Osteocyte (in vitro differentiated cells): ENCODE measurements around the gene CHPT1. TPM values are rescaled to one million over a fixed set of nuclear protein-coding genes. Genes with fewer than 3 reads are reported as not detected.

ENCODE experiments used
- DNase-seq: peaks from one replicate; pipeline ENCODE4 v3.0.0; 2021; ENCODE audit warnings: mixed read lengths; ENCODE audit not compliant: unreplicated experiment; ENCODE audit errors: extremely low spot score
- H3K27ac Mint-ChIP-seq: one replicate; pipeline ENCODE4 v1.8.0; 2021; ENCODE audit warnings: mild to moderate bottlenecking, mixed read lengths; ENCODE audit not compliant: unreplicated experiment
- H3K27me3 Mint-ChIP-seq: one replicate; pipeline ENCODE4 v1.8.0; 2021; ENCODE audit warnings: mixed read lengths; ENCODE audit not compliant: unreplicated experiment
- H3K36me3 Mint-ChIP-seq: one replicate; pipeline ENCODE4 v1.8.0; 2021; ENCODE audit warnings: mixed read lengths; ENCODE audit not compliant: unreplicated experiment
- H3K4me1 Mint-ChIP-seq: one replicate; pipeline ENCODE4 v1.8.0; 2021; ENCODE audit warnings: mixed read lengths; ENCODE audit not compliant: unreplicated experiment
- H3K4me3 Mint-ChIP-seq: one replicate; pipeline ENCODE4 v1.8.0; 2021; ENCODE audit warnings: mild to moderate bottlenecking, moderate library complexity, mixed read lengths; ENCODE audit not compliant: unreplicated experiment
- H3K9me3 Mint-ChIP-seq: one replicate; pipeline ENCODE4 v1.8.0; 2021; ENCODE audit warnings: mixed read lengths; ENCODE audit not compliant: unreplicated experiment
- total RNA-seq: library from RNA; stranded (reverse); gene quantifications from 2 replicates; pipeline ENCODE4 v1.2.1, GENCODE V29; 2021
- TF ChIP-seq, protein P1 (sequence below): fragments of 200-600 bp; sonication (generic); IDR thresholded peaks from 2 replicates; pipeline ENCODE4 v1.5.0; 2021; ENCODE audit warnings: antibody characterized with exemption, mild to moderate bottlenecking, moderate library complexity

Gene CHPT1
- total RNA-seq, 1 donor from 2014 or later: 26.7 TPM

DNA sequence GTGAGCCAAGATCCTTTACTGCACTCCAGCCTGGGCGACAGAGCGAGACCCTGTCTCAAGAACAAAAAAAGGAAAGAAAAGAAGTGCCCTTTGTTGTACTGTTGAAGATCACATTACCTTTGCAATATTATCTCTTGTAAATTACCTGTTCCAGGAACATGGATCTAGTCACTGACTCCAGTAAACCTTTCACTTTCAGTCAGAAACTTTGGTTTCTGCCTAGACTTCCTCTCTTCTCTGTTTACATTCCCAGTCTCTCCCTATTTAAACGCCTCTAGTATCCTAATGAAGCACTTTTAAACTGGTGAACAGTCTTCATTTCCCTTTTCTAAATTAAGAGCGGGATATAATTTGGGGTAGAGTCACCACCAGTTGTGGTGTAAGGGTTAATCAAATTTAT lies 12.8 kb downstream of the CHPT1 start:
- H3K27me3 Mint-ChIP-seq: no peaks in the 10 kb centered on the region
- no peaks in the 10 kb centered on the region for H3K36me3 Mint-ChIP-seq
- H3K4me3 Mint-ChIP-seq: no peak overlapping the region
- TF ChIP-seq, protein P1, sequence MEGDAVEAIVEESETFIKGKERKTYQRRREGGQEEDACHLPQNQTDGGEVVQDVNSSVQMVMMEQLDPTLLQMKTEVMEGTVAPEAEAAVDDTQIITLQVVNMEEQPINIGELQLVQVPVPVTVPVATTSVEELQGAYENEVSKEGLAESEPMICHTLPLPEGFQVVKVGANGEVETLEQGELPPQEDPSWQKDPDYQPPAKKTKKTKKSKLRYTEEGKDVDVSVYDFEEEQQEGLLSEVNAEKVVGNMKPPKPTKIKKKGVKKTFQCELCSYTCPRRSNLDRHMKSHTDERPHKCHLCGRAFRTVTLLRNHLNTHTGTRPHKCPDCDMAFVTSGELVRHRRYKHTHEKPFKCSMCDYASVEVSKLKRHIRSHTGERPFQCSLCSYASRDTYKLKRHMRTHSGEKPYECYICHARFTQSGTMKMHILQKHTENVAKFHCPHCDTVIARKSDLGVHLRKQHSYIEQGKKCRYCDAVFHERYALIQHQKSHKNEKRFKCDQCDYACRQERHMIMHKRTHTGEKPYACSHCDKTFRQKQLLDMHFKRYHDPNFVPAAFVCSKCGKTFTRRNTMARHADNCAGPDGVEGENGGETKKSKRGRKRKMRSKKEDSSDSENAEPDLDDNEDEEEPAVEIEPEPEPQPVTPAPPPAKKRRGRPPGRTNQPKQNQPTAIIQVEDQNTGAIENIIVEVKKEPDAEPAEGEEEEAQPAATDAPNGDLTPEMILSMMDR: no peak
- no peaks in the 10 kb centered on the region for H3K9me3 Mint-ChIP-seq
- DNase-seq: no peak
- H3K27ac Mint-ChIP-seq: no peak overlapping the region
- peaks cover 17% of the 10 kb centered on the region for H3K4me1 Mint-ChIP-seq

DNA sequence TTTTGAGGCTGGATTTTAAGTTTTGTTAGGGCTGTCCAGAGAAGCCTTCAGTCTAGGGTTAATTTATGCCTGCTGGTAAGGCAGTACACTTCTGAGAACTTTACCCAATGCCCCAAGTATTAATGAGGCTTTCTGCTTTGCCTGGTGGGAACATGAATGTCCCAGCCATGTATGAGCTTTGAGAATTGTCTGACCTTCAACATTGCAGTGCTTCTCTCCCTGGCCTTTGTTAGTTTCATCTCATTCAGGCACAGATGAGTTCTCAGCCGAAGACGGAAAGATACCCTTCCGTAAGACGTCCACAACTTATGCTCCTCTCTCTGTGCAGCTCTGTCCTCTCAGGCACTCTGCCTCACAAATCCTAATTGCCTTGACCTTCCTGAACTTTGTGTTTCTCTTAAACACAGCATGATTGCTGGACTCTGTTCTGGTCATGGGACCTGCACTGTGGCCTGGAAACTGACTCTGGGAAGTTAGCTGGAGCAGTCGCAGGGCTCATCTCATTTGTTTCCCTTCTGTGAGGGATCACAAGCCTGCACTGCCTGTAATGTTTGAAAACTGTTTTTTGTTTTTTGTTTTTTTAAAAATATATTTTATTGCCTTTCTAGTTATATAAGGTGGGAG lies 15.7 kb downstream of the CHPT1 start:
- TF ChIP-seq, protein P1: no peak
- Mint-ChIP-seq H3K27me3 (no peaks in the 10 kb centered on the region), H3K36me3 (no peaks in the 10 kb centered on the region), H3K9me3 (no peaks in the 10 kb centered on the region), H3K4me3 (no peak overlapping the region), H3K27ac (peak overlapping the region; percentile 36), H3K4me1 (peaks cover 17% of the 10 kb centered on the region)
- DNase-seq: no peak

DNA sequence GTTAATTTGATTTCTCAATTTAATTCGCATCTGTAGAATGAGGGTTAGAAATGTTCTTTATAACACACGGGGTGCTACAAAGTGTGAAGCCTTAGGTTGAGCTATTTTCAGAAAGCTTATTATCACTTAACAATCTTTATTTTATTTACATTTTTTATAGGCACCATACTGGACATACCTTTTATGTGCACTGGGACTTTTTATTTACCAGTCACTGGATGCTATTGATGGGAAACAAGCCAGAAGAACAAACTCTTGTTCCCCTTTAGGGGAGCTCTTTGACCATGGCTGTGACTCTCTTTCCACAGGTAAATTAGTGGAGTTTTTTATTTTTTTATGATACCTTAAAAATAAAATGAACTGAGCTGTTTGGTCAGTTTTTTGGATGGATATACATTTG lies 16.5 kb downstream of the CHPT1 start:
- no peaks in the 10 kb centered on the region for H3K36me3 Mint-ChIP-seq
- H3K27me3 Mint-ChIP-seq: no peaks in the 10 kb centered on the region
- H3K27ac Mint-ChIP-seq: no peak overlapping the region
- no peak overlapping the region for H3K4me3 Mint-ChIP-seq
- no peaks in the 10 kb centered on the region for H3K9me3 Mint-ChIP-seq
- peaks cover 17% of the 10 kb centered on the region for H3K4me1 Mint-ChIP-seq
- TF ChIP-seq, protein P1: no peak
- DNase-seq: no peak

DNA sequence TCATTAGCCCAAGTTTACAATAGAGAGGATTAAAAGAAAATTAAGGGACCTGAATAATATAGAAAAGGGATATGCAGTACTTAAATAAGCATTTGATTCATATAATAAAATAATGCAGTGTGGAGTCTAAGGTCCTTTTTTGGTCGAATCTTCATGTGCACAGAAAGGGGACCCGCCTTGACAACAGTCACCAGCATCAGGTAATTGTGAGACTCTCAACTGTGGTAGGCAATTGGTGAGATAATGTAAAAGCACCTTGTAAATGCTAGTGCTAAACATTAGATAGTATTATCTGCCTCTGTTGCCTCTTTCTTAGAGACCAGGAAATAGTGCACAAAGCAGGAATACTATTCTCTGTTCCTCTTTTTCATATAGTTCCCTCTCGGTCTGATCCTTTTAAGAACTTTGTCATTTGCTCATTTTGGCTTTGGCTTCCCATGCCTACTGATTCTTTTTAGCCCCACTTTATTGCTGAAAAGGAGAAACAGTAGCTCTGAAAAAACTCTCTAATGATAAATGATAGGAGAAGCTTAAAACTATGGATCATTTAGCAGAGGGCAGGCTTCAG lies 17.5 kb downstream of the CHPT1 start:
- TF ChIP-seq, protein P1: no peak
- Mint-ChIP-seq H3K27me3 (no peaks in the 10 kb centered on the region), H3K36me3 (no peaks in the 10 kb centered on the region), H3K4me3 (no peak overlapping the region), H3K27ac (no peak overlapping the region), H3K4me1 (peaks cover 20% of the 10 kb centered on the region), H3K9me3 (no peaks in the 10 kb centered on the region)
- no peak for DNase-seq

DNA sequence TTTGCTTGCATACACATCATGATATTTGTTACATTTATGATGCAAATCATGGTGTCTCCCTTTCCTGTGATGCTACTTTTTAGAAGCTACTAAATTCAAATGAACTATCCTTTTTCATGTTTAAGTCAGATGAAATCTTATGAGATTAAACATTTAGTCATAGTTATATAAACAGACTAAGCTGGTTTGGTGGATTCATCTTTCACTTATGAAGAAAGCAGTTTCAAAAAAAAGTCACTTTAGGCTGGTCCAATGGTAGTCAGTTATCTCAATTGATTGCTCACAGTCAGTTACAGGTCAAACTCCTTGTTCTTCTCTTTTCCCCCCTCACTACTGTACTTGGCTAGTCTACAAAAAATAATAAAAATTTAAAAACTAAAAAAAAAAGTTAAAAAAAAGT lies 22.1 kb downstream of the CHPT1 start:
- Mint-ChIP-seq H3K27me3 (no peaks in the 10 kb centered on the region), H3K9me3 (no peaks in the 10 kb centered on the region), H3K4me1 (peaks cover 3% of the 10 kb centered on the region), H3K4me3 (no peak overlapping the region), H3K36me3 (peaks cover 5% of the 10 kb centered on the region), H3K27ac (no peak overlapping the region)
- TF ChIP-seq, protein P1: no peak
- DNase-seq: no peak
